HCT116 (cell line): ENCODE data around the gene RNF125. TPM values are rescaled to one million over a fixed set of nuclear protein-coding genes. Genes with fewer than 3 reads are reported as not detected.

Source experiments
- ATAC-seq: fragments of 200-7000 bp; cut with Tn5 transposase; 2 replicates; pipeline ENCODE4 v1.9.1; 2020; ENCODE audit warnings: mild to moderate bottlenecking, moderate library complexity
- BruUV-seq: library from RNA; stranded (reverse); fragments of 400-500 nt; replicated peaks from 2 replicates; lab custom pipeline; 2021; lab: Mats Ljungman, UMichigan
- CTCF ChIA-PET: fragments of 300-600 bp; sonication (Branson Sonifier 250); formaldehyde crosslinking; loops from one replicate; lab custom pipeline; 2021; ENCODE audit warnings: antibody characterized with exemption; lab: Charles Lee
- POLR2A ChIA-PET: fragments of 300-600, 350-600 bp; sonication (Branson Sonifier 250); formaldehyde crosslinking; loops from one replicate; lab custom pipeline; 2021; ENCODE audit warnings: antibody characterized with exemption; lab: Charles Lee
- RAD21 ChIA-PET, 2 experiments: fragments of 300-600 bp; sonication (Branson Sonifier 250); formaldehyde crosslinking; loops; one replicate each; lab custom pipeline; 2023; ENCODE audit warnings: low total read pairs in 2 of 2; ENCODE audit not compliant: uncharacterized antibody in 2 of 2, unreplicated experiment in 2 of 2, low non-redundant PET in 1 of 2; lab: Charles Lee
- DNase-seq: peaks from one replicate; pipeline ENCODE4 v3.0.0-alpha.2; 2010; ENCODE audit warnings: low read depth, low spot score
- H2AFZ ChIP-seq: fragments of 200-600 bp; shearing (Covaris generic), sonication (generic); 2 replicates; pipeline ENCODE4 v1.6.1; 2017; ENCODE audit warnings: low read depth, mixed run types, mixed read lengths, antibody characterized with exemption, low read length; ENCODE audit not compliant: poor library complexity, severe bottlenecking
- H3K27ac ChIP-seq: 2 replicates; pipeline ENCODE4 v1.5.1; 2012; ENCODE audit warnings: low read depth, low read length
- H3K27me3 ChIP-seq: fragments of 200-600 bp; sonication (generic); 2 replicates; pipeline ENCODE4 v1.6.1; 2016; ENCODE audit warnings: mixed run types, low read length, mixed read lengths; ENCODE audit not compliant: insufficient read depth
- H3K36me3 ChIP-seq, 2 experiments: fragments of 200-500 bp in 1 of 2; fragments of 200-600 bp in 1 of 2; sonication (Bioruptor generic) in 1 of 2; sonication (generic) in 1 of 2; 2 replicates each; pipeline versions ENCODE4 v1.5.1 to v1.6.1; 2014 to 2016; ENCODE audit warnings: low read length in 2 of 2, inconsistent platforms in 1 of 2, mixed read lengths in 1 of 2, mixed run types in 1 of 2; ENCODE audit not compliant: insufficient read depth in 2 of 2, control insufficient read depth in 1 of 2
- H3K4me1 ChIP-seq, 2 experiments: fragments of 200-600 bp in 1 of 2; sonication (generic) in 1 of 2; 2 replicates each; pipeline versions ENCODE4 v1.5.1 to v1.6.1; 2012 to 2017; ENCODE audit warnings: low read length in 2 of 2, inconsistent platforms in 1 of 2, mild to moderate bottlenecking in 1 of 2, mixed read lengths in 1 of 2, mixed run types in 1 of 2, moderate library complexity in 1 of 2; ENCODE audit not compliant: insufficient read depth in 2 of 2, control insufficient read depth in 1 of 2
- H3K4me2 ChIP-seq: fragments of 200-600 bp; sonication (generic); 2 replicates; pipeline ENCODE4 v1.6.1; 2017; ENCODE audit warnings: mixed run types, low read length, mixed read lengths
- H3K4me3 ChIP-seq, 2 experiments: fragments of 200-600 bp in 1 of 2; sonication (generic) in 1 of 2; replicated peaks in 1 of 2; 2 replicates each; pipeline ENCODE4 v1.5.1; 2011 to 2016; ENCODE audit warnings: low read length in 2 of 2, control low read depth in 1 of 2, low read depth in 1 of 2, mild to moderate bottlenecking in 1 of 2, mixed read lengths in 1 of 2, mixed run types in 1 of 2
- H3K79me2 ChIP-seq: fragments of 200-600 bp; sonication (generic); 2 replicates; pipeline ENCODE4 v1.6.1; 2017; ENCODE audit warnings: mild to moderate bottlenecking, mixed run types, low read length, moderate library complexity, mixed read lengths; ENCODE audit not compliant: insufficient read depth
- H3K9ac ChIP-seq: fragments of 200-600 bp; sonication (generic); 2 replicates; pipeline ENCODE4 v1.6.1; 2016; ENCODE audit warnings: low read length, mixed read lengths
- H3K9me2 ChIP-seq: fragments of 200-600 bp; sonication (generic), shearing (Covaris generic); 2 replicates; pipeline ENCODE4 v1.6.1; 2017; ENCODE audit warnings: mixed run types, mild to moderate bottlenecking, moderate library complexity; ENCODE audit not compliant: insufficient read depth
- H3K9me3 ChIP-seq, 2 experiments: fragments of 200-500 bp in 1 of 2; fragments of 200-600 bp in 1 of 2; sonication (Bioruptor generic) in 1 of 2; sonication (generic) in 1 of 2; 2 replicates each; pipeline ENCODE4 v1.6.1; 2014 to 2017; ENCODE audit warnings: low read length in 2 of 2, mixed read lengths in 2 of 2, inconsistent platforms in 1 of 2, low read depth in 1 of 2, mild to moderate bottlenecking in 1 of 2, mixed run types in 1 of 2, moderate library complexity in 1 of 2; ENCODE audit not compliant: control insufficient read depth in 1 of 2, insufficient read depth in 1 of 2
- H4K20me1 ChIP-seq: fragments of 200-600 bp; sonication (generic), shearing (Covaris generic); 2 replicates; pipeline ENCODE4 v1.6.1; 2017; ENCODE audit warnings: mixed run types, mild to moderate bottlenecking, moderate library complexity; ENCODE audit not compliant: insufficient read depth
- ATF3 ChIP-seq: IDR thresholded peaks from 2 replicates; pipeline ENCODE4 v1.6.1; 2012
- CBX3 ChIP-seq: IDR thresholded peaks from 2 replicates; pipeline ENCODE4 v1.6.1; 2012; ENCODE audit warnings: low read depth
- CEBPB ChIP-seq: IDR thresholded peaks from 2 replicates; pipeline ENCODE4 v1.6.1; 2012; ENCODE audit warnings: low read depth
- EGR1 ChIP-seq: IDR thresholded peaks from 2 replicates; pipeline ENCODE4 v1.6.1; 2012; ENCODE audit warnings: low read depth
- ELF1 ChIP-seq: IDR thresholded peaks from 2 replicates; pipeline ENCODE4 v1.6.1; 2012; ENCODE audit warnings: low read depth, borderline replicate concordance
- EZH2 ChIP-seq: fragments of 200-600 bp; sonication (generic); IDR thresholded peaks from 2 replicates; pipeline ENCODE4 v1.6.1; 2017; ENCODE audit warnings: antibody characterized with exemption, mixed run types
- EZH2phosphoT487 ChIP-seq: fragments of 200-600 bp; IDR thresholded peaks from 2 replicates; pipeline ENCODE4 v1.6.1; 2018; ENCODE audit warnings: antibody characterized with exemption, borderline replicate concordance
- JUND ChIP-seq: IDR thresholded peaks from 2 replicates; pipeline ENCODE4 v1.6.1; 2012
- MAX ChIP-seq: IDR thresholded peaks from 2 replicates; pipeline ENCODE4 v1.6.1; 2012
- POLR2A ChIP-seq: IDR thresholded peaks from 2 replicates; pipeline ENCODE4 v1.7.0; 2011; ENCODE audit warnings: borderline replicate concordance; ENCODE audit not compliant: insufficient read depth, insufficient read length; ENCODE audit errors: extremely low read depth
- POLR2AphosphoS5 ChIP-seq: IDR thresholded peaks from 2 replicates; pipeline ENCODE4 v1.6.1; 2011; ENCODE audit warnings: mild to moderate bottlenecking, low read depth, low read length, moderate library complexity
- REST ChIP-seq: IDR thresholded peaks from 2 replicates; pipeline ENCODE4 v1.6.1; 2012; ENCODE audit warnings: low read depth
- SIN3A ChIP-seq: IDR thresholded peaks from 2 replicates; pipeline ENCODE4 v1.6.1; 2012; ENCODE audit warnings: low read depth
- SRF ChIP-seq: IDR thresholded peaks from 2 replicates; pipeline ENCODE4 v1.6.1; 2012; ENCODE audit warnings: low read depth
- TCF7L2 ChIP-seq: IDR thresholded peaks from 2 replicates; pipeline ENCODE4 v1.7.0; 2011; ENCODE audit warnings: borderline replicate concordance, inconsistent platforms; ENCODE audit not compliant: insufficient read depth, insufficient read length; ENCODE audit errors: extremely low read depth
- YY1 ChIP-seq: IDR thresholded peaks from 2 replicates; pipeline ENCODE4 v1.6.1; 2011; ENCODE audit warnings: low read length, low read depth, moderate library complexity, mild to moderate bottlenecking; ENCODE audit not compliant: insufficient replicate concordance; ENCODE audit errors: extremely low read depth
- ZFX ChIP-seq: fragments of 450-650 bp; IDR thresholded peaks from 2 replicates; pipeline ENCODE4 v1.6.1; 2017
- ZNF274 ChIP-seq: fragments of 200-500 bp; sonication (Bioruptor generic); IDR thresholded peaks from 2 replicates; pipeline ENCODE4 v1.6.1; 2014; ENCODE audit warnings: mild to moderate bottlenecking, low read depth, low read length, inconsistent platforms
- intact Hi-C: fragments of 100-400 bp; cut with micrococcal nuclease; formaldehyde crosslinking; loops from 2 replicates; pipeline ENCODE4 v1.10.0; 2022
- total RNA-seq: library from RNA; stranded (reverse); gene quantifications from one replicate; pipeline ENCODE4 v1.2.1, GENCODE V29; 2021; ENCODE audit not compliant: unreplicated experiment

The RNF125 gene
- total RNA-seq, 1 experiment from 2014 or later, result 7.4 TPM

GRCh38 chr18:32067375-32068167, 48.9 kb downstream of the RNF125 start:
- BruUV-seq, result no TSS peak
- Histone ChIP-seq H3K36me3 (no peaks in the 10 kb centered on the region), H3K9me3 (no peaks in the 10 kb centered on the region), H3K27ac (no peak overlapping the region), H3K4me3 (no peak overlapping the region), H3K4me2 (no peak overlapping the region), H3K9ac (no peak overlapping the region), H3K4me1 (no peaks in the 10 kb centered on the region), H4K20me1 (no peaks in the 10 kb centered on the region), H2AFZ (no peak overlapping the region), H3K79me2 (no peaks in the 10 kb centered on the region), H3K27me3 (no peaks in the 10 kb centered on the region), H3K9me2 (no peaks in the 10 kb centered on the region)
- no peak for DNase-seq
- ChIA-PET RAD21 (no interaction called here), POLR2A (no interaction called here), CTCF (no interaction called here)
- ATAC-seq, result no peak
- intact Hi-C loops, result no loop called here
- TF ChIP-seq SIN3A, result no peak
- TF ChIP-seq ELF1, result no peak
- TF ChIP-seq JUND, result no peak
- no peak for TF ChIP-seq CBX3
- no peak for TF ChIP-seq ZFX
- TF ChIP-seq ZNF274, result no peak
- TF ChIP-seq POLR2A, result no peak
- no peak for TF ChIP-seq POLR2AphosphoS5
- TF ChIP-seq EZH2, result no peak
- no peak for TF ChIP-seq MAX
- TF ChIP-seq EGR1, result no peak
- TF ChIP-seq EZH2phosphoT487, result no peak
- TF ChIP-seq CEBPB, result no peak
- TF ChIP-seq REST, result no peak
- no peak for TF ChIP-seq SRF
- TF ChIP-seq TCF7L2, result no peak
- TF ChIP-seq ATF3, result no peak
- no peak for TF ChIP-seq YY1
